NCI-H774 (cell line): ENCODE results near the gene KIAA0586.

Source experiments
- DNase-seq: peaks from one replicate; lab custom pipeline; 2025; lab: John Stamatoyannopoulos, UW

The KIAA0586 gene

GRCh38 chr14:58598028-58598803 is 170.7 kb downstream of the KIAA0586 start:
- DNase-seq = no peak

- no peak for DNase-seq
These were observed 171.4 kb downstream of the KIAA0586 start for GRCh38 chr14:58598804-58599525.

DNA sequence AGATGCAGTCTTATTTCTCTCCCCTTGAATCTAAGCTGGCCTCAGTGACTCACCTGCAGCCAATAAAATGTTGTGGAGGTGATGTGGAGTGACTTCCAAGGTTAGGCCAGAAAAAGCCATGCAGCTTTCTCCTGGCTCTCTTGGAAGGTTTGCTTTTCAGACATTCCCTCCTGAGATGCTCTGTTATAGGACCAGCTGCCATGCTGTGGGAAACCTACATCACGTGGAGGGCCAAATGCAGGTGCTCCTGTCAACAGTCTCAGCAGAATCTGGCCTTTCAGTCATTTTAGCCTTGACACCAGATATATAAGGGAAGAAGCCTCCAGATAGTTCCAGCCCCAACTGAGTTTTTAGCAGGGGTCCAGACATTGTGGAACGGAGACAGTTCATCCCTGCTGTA is 172.2 kb downstream of the KIAA0586 start:
- no peak for DNase-seq
